Heart left ventricle (tissue), 13 donors: ENCODE measurements around the gene CEP192.

Experiments
- POLR2A ChIP-seq, 2 donors: fragments of 450-650 bp; IDR thresholded peaks; one replicate each; pipeline ENCODE4 v1.6.1; 2017; ENCODE audit warnings: antibody characterized with exemption in 2 of 2, mild to moderate bottlenecking in 2 of 2, moderate library complexity in 2 of 2
- TF ChIP-seq, protein P1 (sequence below), 12 donors: fragments of 200-600 bp; sonication (generic) in 4 of 12; IDR thresholded peaks; one replicate each; pipeline versions ENCODE4 v1.5.0 to v1.8.0; 2018 to 2022; ENCODE audit warnings: antibody characterized with exemption in 12 of 12, mild to moderate bottlenecking in 5 of 12
- donor health status: ischemic (EF 13 %, LVEDD 7.1; RV severe dilation, severe dysfunction).
- donor health status: DM: no; HTN: yes; CAD: no.
- donor health status: DM: no; HTN: no; CAD: no.
- donor health status: ischemic (EF 25% LVEDD 6.9; RV normal size, moderate dysfunction).
- donor health status: ischemic (EF 25% LVEDD 5.7; RV mildly dilated, moderate dysfunction).
- donor health status: ischemic (EF 35%, LVEDD 5.7; RV mildly dilated, moderate dysfunction).
- donor health status: nonischemic (EF 11% LVEDD 7.7; RV severe dilation, severe dysfunction).
- donor health status: DM: yes; HTN: yes; CAD: no.
- donor health status: PGD.
- donor health status: ischemic (EF 29% LVEDD 5.4; RV normal size, mild dysfunction).
- donor health status: nonischemic (EF 23%, LVEDD 6.1; RV moderate dilation, normal function).

DNA sequence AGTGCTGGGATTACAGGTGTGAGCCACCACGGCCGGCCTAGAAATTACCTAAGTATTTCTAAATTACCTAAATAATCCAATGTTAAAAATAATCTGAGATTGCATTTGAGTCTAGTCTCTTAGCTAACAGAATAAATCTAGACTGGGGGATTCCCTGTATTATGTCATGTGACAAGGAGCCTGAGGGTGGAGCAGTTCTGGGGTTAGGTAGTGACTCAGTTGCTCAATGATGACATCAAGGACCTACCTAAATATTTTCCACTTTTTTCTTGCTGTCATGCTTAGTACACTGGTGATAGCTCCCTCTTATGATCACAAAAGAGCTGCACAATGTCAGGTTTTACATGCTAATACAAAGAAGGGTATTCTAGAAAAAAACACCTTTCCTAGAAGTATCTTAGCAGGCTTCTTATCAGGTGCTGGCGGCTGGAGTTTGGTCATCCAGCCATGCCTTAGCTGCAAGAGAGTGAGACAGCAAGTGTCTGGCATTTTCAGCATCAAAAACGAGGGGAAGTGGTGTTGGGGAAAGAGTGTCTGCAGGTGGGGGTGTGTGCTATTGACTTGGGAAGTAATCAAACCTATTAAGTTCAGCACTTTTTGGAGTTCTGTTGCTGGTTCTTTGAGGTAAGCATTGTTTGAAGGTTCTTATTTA is 17.5 kb upstream of the CEP192 start:
- TF ChIP-seq, protein P1, sequence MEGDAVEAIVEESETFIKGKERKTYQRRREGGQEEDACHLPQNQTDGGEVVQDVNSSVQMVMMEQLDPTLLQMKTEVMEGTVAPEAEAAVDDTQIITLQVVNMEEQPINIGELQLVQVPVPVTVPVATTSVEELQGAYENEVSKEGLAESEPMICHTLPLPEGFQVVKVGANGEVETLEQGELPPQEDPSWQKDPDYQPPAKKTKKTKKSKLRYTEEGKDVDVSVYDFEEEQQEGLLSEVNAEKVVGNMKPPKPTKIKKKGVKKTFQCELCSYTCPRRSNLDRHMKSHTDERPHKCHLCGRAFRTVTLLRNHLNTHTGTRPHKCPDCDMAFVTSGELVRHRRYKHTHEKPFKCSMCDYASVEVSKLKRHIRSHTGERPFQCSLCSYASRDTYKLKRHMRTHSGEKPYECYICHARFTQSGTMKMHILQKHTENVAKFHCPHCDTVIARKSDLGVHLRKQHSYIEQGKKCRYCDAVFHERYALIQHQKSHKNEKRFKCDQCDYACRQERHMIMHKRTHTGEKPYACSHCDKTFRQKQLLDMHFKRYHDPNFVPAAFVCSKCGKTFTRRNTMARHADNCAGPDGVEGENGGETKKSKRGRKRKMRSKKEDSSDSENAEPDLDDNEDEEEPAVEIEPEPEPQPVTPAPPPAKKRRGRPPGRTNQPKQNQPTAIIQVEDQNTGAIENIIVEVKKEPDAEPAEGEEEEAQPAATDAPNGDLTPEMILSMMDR (IDR thresholded peaks at IDR 0.05): no peak
- TF ChIP-seq POLR2A (IDR thresholded peaks at IDR 0.05): no peak
